Effector CD4-positive, alpha-beta T cell (primary cell): ENCODE measurements around the gene CAPS.
"Not testable (repeated sequence)": the region's sequence is repeated elsewhere in the genome, so short reads cannot be mapped to it uniquely, and the experiment has no call there.

ENCODE experiments used
- DNase-seq: peaks from one replicate; pipeline ENCODE4 v3.0.0-alpha.2; 2020

The CAPS gene

DNA sequence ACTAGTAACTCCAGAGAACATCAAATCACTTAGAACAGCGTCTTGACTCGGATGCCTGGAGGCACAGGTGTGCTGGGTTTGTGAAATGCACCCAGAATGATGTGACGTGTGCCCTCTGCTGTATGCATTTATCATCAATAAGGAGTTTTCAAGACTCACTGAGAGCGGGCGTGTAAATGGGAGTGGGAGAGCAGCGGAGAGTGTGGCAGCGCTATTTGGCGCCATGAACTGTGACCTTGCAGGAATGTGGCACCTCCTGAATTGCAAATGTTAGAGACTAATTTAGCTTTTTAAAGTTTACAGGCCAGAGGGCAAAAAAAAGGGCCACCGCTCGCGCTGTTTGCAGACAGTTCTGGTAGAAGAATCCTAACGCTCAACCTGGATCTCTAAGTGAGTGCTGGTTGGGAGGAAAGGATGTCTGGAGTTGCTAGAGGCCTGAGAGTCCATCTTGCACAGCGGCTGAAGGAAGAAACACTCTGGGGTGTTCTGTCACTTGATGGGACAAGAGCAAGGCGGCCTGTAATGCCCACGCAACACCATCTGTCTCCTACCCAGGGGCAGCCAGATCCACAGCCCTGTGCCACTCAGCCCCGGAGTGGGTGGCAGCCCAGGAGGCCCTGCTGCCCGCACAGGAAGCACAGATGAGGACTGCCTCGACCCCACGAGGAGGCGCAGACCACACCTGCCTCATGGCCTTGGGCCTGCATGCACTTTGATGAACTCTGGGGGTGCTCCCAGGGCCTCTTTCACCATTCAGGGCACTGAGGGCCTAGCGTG, 44.2 kb downstream of the CAPS start:
- no peak for DNase-seq

GRCh38 chr19:5958851-5959122, 44.7 kb downstream of the CAPS start:
- no peak for DNase-seq

DNA sequence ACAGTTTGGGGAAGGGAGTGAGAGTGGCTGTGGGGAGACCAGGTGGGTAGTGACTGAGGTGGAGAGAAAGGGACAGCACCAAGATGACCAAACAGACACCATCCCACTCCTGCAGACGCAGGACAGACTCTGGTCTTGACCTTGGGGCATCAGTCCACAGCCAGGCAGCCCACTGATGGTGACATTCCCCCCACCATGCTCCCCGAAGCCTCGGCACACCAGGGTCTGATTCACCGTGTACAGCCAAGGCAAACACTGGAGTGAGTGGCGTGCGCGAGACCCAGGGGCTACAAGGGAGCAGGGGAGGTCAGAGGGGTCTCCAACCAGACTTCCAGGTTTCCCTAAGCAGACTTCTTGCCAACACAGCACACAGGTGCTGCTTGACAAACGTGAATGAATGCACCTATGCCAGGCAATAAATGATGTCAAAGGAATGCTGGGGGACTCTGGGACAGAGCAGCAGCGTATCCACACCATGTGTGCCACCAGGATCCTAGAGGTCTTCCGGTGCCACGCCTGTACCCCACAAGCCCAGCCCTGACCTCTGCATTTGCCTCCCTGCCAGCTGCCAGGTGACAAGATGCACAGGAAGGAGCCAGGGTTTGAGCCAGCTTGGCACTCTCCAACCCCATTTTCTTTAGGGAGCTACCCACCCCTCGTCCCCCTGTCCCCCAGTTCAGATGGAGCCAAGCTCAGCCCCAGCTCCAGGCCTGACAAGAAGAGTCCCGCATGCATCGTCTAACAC, 45.4 kb downstream of the CAPS start:
- DNase-seq = no peak

DNA sequence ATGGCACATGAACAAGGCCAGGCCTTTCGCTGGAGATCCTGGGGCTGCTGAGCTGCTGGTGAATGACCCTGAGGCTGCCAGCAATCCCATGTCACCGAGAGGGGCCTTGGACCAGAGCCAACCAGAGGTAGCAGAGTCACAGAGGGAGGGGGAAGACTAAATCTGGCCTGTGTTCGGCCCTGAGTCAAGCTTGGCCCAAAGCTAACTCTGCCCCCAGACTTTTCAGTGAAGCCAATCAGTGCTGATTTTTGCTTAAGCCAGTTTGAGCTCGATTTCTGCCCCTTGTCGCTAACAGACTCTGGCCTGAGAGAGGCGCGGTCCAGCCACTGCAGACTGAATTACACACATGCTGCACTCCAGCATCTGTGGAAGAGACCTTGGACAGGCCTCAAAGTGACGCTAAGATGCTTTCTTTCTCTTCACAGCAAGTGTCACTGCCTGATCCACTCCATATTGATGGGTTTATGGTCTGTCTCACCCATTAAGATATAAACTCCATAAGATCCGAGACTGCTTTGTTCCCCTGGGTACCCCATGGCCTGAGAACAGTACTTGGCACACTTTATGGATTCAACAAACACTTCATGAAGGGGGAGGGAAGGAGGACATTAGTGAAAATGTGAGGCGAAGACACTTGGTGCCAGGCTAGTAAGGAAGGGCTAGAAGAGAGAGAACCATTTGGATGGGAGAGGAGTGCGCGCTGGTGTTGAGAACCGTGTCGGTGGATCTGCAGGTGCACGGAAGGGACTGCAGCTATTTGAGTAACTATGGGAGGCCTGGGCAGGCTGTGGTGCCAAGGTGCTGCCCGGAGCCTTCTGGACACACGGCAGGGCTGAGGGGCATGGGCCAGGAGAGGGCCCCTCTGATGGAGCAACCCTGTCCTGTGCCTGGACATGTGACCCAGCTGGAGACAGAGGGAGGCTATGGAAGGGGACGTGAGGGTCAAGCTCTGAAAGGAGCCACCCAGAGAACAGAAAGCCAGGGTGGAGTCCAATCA, 46.2 kb downstream of the CAPS start:
- no peak for DNase-seq

DNA sequence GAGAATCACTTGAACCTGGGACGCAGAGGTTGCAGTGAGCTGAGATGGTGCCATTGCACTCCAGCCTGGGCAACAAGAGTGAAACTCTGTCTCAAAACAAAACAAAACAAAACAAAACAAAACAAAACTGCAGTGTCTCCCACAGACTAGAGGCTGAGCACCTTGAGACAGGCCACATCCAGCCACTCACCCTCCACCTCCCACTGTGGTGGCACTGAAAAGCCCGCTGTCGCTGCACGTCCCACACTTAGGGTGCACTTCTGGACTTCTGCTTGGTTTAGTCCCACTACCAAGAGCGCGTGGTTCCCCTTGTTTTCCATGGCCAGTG, 47.6 kb downstream of the CAPS start:
- DNase-seq = not testable (repeated sequence)

GRCh38 chr19:5961969-5962945, 48.2 kb downstream of the CAPS start:
- peak; percentile 73 for DNase-seq

GRCh38 chr19:5963259-5963658, 49.2 kb downstream of the CAPS start:
- not testable (repeated sequence) for DNase-seq

- DNase-seq = no peak
Observed at GRCh38 chr19:5963855-5964254, 49.8 kb downstream of the CAPS start.

DNA sequence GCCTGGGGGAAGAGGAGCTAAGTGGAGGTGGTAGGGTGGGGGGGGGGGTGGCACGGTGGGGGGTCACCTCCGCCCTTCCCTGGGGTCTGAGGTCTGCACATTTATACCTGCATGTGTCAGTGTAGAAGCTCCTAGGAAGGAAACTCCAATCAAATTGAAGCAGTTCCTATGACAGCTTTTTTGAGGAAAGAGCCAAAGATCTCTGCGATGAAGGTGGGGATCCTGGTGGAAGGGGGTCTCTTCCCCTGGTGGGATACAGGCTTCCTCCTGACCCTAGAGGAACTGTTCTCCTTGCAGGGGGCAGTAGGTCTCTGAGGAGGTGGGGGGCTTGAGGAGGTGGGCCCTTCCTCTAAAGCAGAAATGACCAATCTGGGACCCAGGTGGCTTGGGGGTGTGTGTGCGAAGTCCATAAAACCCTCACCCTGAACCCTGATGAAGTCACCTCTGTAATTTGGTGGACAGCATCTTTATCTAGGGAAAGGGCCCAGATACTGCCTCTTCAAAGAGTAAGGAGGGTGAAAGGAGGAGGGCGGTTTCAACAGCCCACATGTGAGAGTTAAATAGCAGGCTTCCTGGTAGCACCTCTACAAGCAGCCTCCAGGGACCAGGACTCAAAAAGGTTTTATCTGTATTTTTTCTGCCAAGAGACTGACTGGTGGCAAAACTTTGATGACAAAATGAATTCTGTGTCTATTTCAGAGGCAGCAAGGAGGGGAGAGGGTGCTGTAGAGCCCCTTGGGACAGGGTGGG, 50.9 kb downstream of the CAPS start:
- DNase-seq = no peak
